ENCODE data around the gene AGFG2. TPM values are rescaled to one million over a fixed set of nuclear protein-coding genes. Genes with fewer than 3 reads are reported as not detected.
A peak's percentile ranks its signal among the peaks of the same experiment; 100 is the strongest.
"Not testable (repeated sequence)": the region's sequence is repeated elsewhere in the genome, so short reads cannot be mapped to it uniquely, and the experiment has no call there.

The AGFG2 gene
- total RNA-seq, 1 donor from 2014 or later = 1.2 TPM

DNA sequence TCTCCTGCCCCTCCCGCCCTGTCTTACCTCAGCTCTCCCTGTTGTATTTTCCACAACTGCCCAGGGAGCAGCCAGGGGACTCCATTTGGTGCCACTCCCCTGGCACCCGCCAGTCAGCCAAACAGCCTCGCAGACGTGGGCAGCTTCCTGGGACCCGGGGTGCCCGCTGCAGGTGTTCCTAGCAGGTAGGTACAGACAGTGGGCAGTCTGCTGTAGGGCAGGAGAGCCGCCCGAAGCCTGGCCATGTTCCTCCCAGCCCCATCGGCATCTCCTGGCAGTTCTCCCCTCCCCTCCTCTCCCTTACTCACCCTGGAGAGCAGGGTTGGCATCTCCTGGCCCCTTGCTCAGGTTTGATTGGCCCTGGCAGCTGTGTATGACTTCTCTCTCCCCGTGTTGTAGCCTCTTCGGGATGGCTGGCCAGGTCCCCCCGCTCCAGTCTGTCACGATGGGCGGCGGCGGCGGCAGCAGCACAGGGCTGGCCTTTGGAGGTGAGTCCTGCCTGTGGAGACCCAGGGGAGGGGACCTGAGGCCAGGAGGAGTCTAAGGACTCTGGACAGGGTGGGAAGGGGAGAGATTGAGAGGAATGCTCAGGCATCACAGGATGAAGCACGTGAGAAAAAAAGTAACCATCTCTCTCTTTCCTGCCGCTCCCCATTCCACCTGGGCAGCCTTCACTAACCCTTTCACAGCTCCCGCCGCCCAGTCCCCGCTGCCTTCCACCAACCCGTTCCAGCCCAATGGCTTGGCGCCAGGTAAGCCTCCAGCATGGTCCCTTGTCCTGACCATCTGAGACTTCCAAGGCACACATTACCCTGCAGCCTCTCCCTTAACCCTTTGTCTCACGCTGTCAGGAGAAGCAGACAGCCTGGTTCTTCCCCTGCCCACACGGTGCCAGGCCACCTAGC lies 23.4 kb downstream of the AGFG2 start:
- peak overlapping the region; percentile 42 for H3K27ac Mint-ChIP-seq

DNA sequence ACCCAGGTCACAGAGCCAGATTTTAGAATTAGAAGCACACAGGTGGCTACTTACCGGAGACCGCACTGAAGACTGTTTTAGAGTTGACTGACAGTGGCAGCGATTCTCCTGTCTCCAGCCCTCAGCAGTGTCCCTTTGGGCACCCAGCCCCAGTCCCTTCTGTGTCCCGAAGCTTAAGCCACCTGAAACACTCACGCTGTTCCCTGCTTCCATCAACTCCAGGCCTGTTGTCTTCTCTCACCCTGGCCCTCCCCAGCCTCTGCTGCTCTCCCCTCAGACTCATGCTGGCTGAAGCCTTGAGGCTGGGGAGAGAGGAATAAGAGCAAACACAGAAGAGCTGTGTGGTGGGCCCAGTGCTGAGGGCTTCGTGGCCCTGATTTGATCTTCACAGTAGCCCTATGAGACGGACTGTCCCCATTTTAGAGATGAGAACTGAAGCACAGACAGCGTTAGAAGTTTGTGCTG lies 24.1 kb downstream of the AGFG2 start:
- peak overlapping the region; percentile 42 for H3K27ac Mint-ChIP-seq
- Histone ChIP-seq H3K27me3 (no peaks in the 10 kb centered on the region), H3K9ac (no peak overlapping the region), H3K4me2 (no peak overlapping the region), H3K79me2 (ENCODE audit: low read depth) (no peaks in the 10 kb centered on the region), H2AFZ (replicated peaks) (no peak overlapping the region), H3K4me3 (no peak overlapping the region), H3K9me3 (ENCODE audit: low read depth) (no peaks in the 10 kb centered on the region), H4K20me1 (ENCODE audit: low read depth) (no peaks in the 10 kb centered on the region), H3K36me3 (no peaks in the 10 kb centered on the region), H3F3A (ENCODE audit: low read depth) (peaks cover 3% of the 10 kb centered on the region), H3K27ac (no peak overlapping the region), H3K4me1 (no peaks in the 10 kb centered on the region)
- no peak for TF ChIP-seq EZH2phosphoT487 (IDR thresholded peaks at IDR 0.05)
- H3K4me3 Mint-ChIP-seq = no peak overlapping the region
- H3K36me3 Mint-ChIP-seq = peaks cover 2% of the 10 kb centered on the region
- peaks cover 2% of the 10 kb centered on the region for H3K9me3 Mint-ChIP-seq
- peaks cover 2% of the 10 kb centered on the region for H3K27me3 Mint-ChIP-seq (ENCODE audit: insufficient read depth, low read depth)
- DNase-seq (ENCODE audit: low spot score) = no peak
- H3K4me1 Mint-ChIP-seq = peaks cover 22% of the 10 kb centered on the region

More for the DNA sequence above, 23.4 kb downstream of the AGFG2 start:
- H3F3A ChIP-seq (ENCODE audit: low read depth) = peaks cover 3% of the 10 kb centered on the region
- H3K27ac ChIP-seq = no peak overlapping the region
- no peaks in the 10 kb centered on the region for H3K79me2 ChIP-seq (ENCODE audit: low read depth)
- no peak overlapping the region for H3K4me2 ChIP-seq
- H3K9me3 ChIP-seq (ENCODE audit: low read depth) = no peaks in the 10 kb centered on the region
- no peak overlapping the region for H3K4me3 ChIP-seq
- H3K4me1 Mint-ChIP-seq = peaks cover 15% of the 10 kb centered on the region
- no peak overlapping the region for H3K4me3 Mint-ChIP-seq
- DNase-seq (ENCODE audit: low spot score) = no peak
- H3K9ac ChIP-seq = no peak overlapping the region
- no peak for TF ChIP-seq EZH2 (IDR thresholded peaks at IDR 0.05)
- TF ChIP-seq, protein P1, sequence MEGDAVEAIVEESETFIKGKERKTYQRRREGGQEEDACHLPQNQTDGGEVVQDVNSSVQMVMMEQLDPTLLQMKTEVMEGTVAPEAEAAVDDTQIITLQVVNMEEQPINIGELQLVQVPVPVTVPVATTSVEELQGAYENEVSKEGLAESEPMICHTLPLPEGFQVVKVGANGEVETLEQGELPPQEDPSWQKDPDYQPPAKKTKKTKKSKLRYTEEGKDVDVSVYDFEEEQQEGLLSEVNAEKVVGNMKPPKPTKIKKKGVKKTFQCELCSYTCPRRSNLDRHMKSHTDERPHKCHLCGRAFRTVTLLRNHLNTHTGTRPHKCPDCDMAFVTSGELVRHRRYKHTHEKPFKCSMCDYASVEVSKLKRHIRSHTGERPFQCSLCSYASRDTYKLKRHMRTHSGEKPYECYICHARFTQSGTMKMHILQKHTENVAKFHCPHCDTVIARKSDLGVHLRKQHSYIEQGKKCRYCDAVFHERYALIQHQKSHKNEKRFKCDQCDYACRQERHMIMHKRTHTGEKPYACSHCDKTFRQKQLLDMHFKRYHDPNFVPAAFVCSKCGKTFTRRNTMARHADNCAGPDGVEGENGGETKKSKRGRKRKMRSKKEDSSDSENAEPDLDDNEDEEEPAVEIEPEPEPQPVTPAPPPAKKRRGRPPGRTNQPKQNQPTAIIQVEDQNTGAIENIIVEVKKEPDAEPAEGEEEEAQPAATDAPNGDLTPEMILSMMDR (IDR thresholded peaks at IDR 0.05) = no peak
- TF ChIP-seq EZH2phosphoT487 (IDR thresholded peaks at IDR 0.05) = no peak
- H3K9me3 Mint-ChIP-seq = peaks cover 2% of the 10 kb centered on the region
- peaks cover 2% of the 10 kb centered on the region for H3K27me3 Mint-ChIP-seq (ENCODE audit: insufficient read depth, low read depth)
- H3K4me1 ChIP-seq = no peaks in the 10 kb centered on the region
- no peaks in the 10 kb centered on the region for H3K27me3 ChIP-seq
- no peak overlapping the region for H2AFZ ChIP-seq (replicated peaks)
- H4K20me1 ChIP-seq (ENCODE audit: low read depth) = no peaks in the 10 kb centered on the region
- no peaks in the 10 kb centered on the region for H3K36me3 ChIP-seq
- H3K36me3 Mint-ChIP-seq = peaks cover 2% of the 10 kb centered on the region

DNA sequence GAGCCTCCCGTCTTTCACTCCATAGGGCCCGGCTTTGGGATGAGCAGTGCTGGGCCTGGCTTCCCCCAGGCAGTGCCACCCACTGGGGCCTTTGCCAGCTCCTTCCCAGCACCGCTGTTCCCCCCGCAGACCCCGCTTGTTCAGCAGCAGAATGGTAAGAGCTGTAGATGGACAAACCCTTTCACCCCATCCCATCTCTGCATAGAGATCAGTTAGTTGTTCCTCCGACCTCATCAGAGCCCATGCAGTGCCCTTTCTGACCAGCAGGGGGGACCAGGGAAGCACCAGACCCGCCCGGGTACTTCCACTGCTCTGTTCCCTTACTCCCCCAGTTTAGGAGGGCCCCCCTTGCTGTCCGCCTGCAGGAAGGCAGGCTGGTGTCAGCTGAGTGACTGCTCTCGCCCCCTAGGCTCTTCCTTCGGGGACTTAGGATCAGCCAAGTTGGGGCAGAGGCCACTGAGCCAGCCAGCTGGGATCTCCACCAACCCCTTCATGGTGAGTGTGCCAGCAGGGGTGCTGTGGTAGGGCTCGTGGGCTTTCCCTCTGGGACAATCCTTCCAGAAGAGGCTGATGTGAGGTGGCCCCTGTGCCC lies 24.9 kb downstream of the AGFG2 start:
- Histone ChIP-seq H3K4me2 (no peak overlapping the region), H3K4me1 (peaks cover 1% of the 10 kb centered on the region), H3K27ac (no peak overlapping the region), H3K36me3 (no peaks in the 10 kb centered on the region), H3K9ac (no peak overlapping the region), H4K20me1 (ENCODE audit: low read depth) (peaks cover 2% of the 10 kb centered on the region), H2AFZ (replicated peaks) (no peak overlapping the region), H3K79me2 (ENCODE audit: low read depth) (no peaks in the 10 kb centered on the region), H3K4me3 (no peak overlapping the region), H3F3A (ENCODE audit: low read depth) (peaks cover 5% of the 10 kb centered on the region), H3K27me3 (no peaks in the 10 kb centered on the region), H3K9me3 (ENCODE audit: low read depth) (no peaks in the 10 kb centered on the region)
- H3K9me3 Mint-ChIP-seq = peaks cover 2% of the 10 kb centered on the region
- H3K27ac Mint-ChIP-seq = no peak overlapping the region
- DNase-seq (ENCODE audit: low spot score) = peak; percentile 81
- H3K4me3 Mint-ChIP-seq = peak overlapping the region; percentile 30
- H3K4me1 Mint-ChIP-seq = peaks cover 28% of the 10 kb centered on the region
- peaks cover 2% of the 10 kb centered on the region for H3K27me3 Mint-ChIP-seq (ENCODE audit: insufficient read depth, low read depth)
- TF ChIP-seq, protein P1 (IDR thresholded peaks at IDR 0.05) = peak; percentile 82
- TF ChIP-seq EZH2phosphoT487 (IDR thresholded peaks at IDR 0.05) (no peak), EZH2 (IDR thresholded peaks at IDR 0.05) (no peak)
- H3K36me3 Mint-ChIP-seq = peaks cover 2% of the 10 kb centered on the region

DNA sequence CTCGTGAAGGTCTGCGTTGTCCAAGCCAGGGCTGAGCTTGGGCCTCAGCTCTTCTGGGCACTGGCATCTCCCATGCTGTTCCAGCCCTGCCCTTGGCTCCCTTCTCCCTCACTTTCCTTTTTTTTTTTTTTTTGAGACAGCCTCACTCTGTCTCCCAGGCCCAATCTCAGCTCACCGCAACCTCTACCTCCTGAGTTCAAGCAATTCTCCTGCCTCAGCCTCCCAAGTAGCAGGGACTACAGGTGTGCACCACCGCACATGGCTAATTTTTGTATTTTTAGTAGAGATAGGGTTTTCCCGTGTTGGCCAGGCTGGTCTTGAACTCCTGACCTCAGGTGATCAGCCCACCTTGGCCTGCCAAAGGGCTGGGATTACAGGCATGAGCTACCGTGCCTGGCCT lies 25.4 kb downstream of the AGFG2 start:
- H3K79me2 ChIP-seq (ENCODE audit: low read depth); H3K27me3 ChIP-seq; H3K27ac Mint-ChIP-seq; H3K9me3 ChIP-seq (ENCODE audit: low read depth); H3K4me3 ChIP-seq; DNase-seq (ENCODE audit: low spot score); H3K4me3 Mint-ChIP-seq; H3K4me1 ChIP-seq; H3K9ac ChIP-seq; H3K36me3 Mint-ChIP-seq; H3K36me3 ChIP-seq; H3K27me3 Mint-ChIP-seq (ENCODE audit: insufficient read depth, low read depth); H3K9me3 Mint-ChIP-seq; H3K27ac ChIP-seq; H3F3A ChIP-seq (ENCODE audit: low read depth); H4K20me1 ChIP-seq (ENCODE audit: low read depth); H2AFZ ChIP-seq (replicated peaks); H3K4me2 ChIP-seq: not testable (repeated sequence)
- peaks cover 30% of the 10 kb centered on the region for H3K4me1 Mint-ChIP-seq

All from neural progenitor cell (in vitro differentiated cells).